CD4-positive, alpha-beta T cell (primary cell): ENCODE results near the gene ANO2. TPM values are rescaled to one million over a fixed set of nuclear protein-coding genes. Genes with fewer than 3 reads are reported as not detected.

Experiments used
- ATAC-seq: fragments of 200-7000 bp; cut with Tn5 transposase; one replicate; pipeline ENCODE4 v1.10.0; 2022; ENCODE audit warnings: mild to moderate bottlenecking; ENCODE audit not compliant: poor library complexity
- CTCF ChIA-PET: fragments of 350-600 bp; sonication (Branson Sonifier 250); formaldehyde crosslinking; loops from one replicate; lab custom pipeline; 2021; ENCODE audit warnings: antibody characterized with exemption, inconsistent platforms; lab: Charles Lee
- POLR2A ChIA-PET: fragments of 350-600 bp; sonication (Branson Sonifier 250); formaldehyde crosslinking; loops from one replicate; lab custom pipeline; 2021; ENCODE audit warnings: antibody characterized with exemption, inconsistent platforms; lab: Charles Lee
- DNase-seq, 14 experiments: peaks; one replicate each; pipeline ENCODE4 v3.0.0-alpha.2; 2013 to 2020; ENCODE audit warnings: mixed read lengths in 2 of 14
- H3K27ac ChIP-seq, 2 donors: one replicate each; pipeline versions ENCODE4 v1.5.1 to v1.7.0; 2013; ENCODE audit warnings: low read length in 2 of 2, low read depth in 1 of 2, mild to moderate bottlenecking in 1 of 2
- H3K27me3 ChIP-seq, 2 experiments: 1 replicate in 1 of 2; 2 replicates in 1 of 2; pipeline versions ENCODE4 v1.6.1 to v1.7.0; 2013; ENCODE audit warnings: low read length in 2 of 2, control low read depth in 1 of 2, mild to moderate bottlenecking in 1 of 2, moderate library complexity in 1 of 2; ENCODE audit not compliant: insufficient read depth in 2 of 2, control insufficient read depth in 1 of 2
- H3K36me3 ChIP-seq: one replicate; pipeline ENCODE4 v1.6.1; 2013; ENCODE audit warnings: low read length, control low read depth; ENCODE audit not compliant: insufficient read depth
- H3K4me1 ChIP-seq: one replicate; pipeline ENCODE4 v1.6.1; 2013; ENCODE audit warnings: low read length, control low read depth; ENCODE audit not compliant: insufficient read depth
- H3K4me3 ChIP-seq: one replicate; pipeline ENCODE4 v1.5.1; 2013; ENCODE audit warnings: mild to moderate bottlenecking, low read length, moderate library complexity
- H3K9me3 ChIP-seq, 2 experiments: 1 replicate in 1 of 2; 2 replicates in 1 of 2; pipeline versions ENCODE4 v1.6.1 to v1.7.0; 2013; ENCODE audit warnings: low read length in 2 of 2, mild to moderate bottlenecking in 2 of 2, control low read depth in 1 of 2, moderate library complexity in 1 of 2; ENCODE audit not compliant: control insufficient read depth in 1 of 2, insufficient read depth in 1 of 2
- H3K27ac Mint-ChIP-seq: one replicate; pipeline ENCODE4 v1.8.0; 2020; ENCODE audit warnings: mixed read lengths
- H3K27me3 Mint-ChIP-seq: one replicate; pipeline ENCODE4 v1.8.0; 2021; ENCODE audit warnings: mixed read lengths
- H3K36me3 Mint-ChIP-seq: one replicate; pipeline ENCODE4 v1.8.0; 2021; ENCODE audit warnings: low read depth, mixed read lengths
- H3K4me1 Mint-ChIP-seq: one replicate; pipeline ENCODE4 v1.8.0; 2021; ENCODE audit warnings: low read depth, mixed read lengths
- H3K4me3 Mint-ChIP-seq: one replicate; pipeline ENCODE4 v1.8.0; 2020; ENCODE audit warnings: mild to moderate bottlenecking, mixed read lengths
- H3K9me3 Mint-ChIP-seq: one replicate; pipeline ENCODE4 v1.8.0; 2020; ENCODE audit warnings: mixed read lengths
- CTCF ChIP-seq: fragments of 200-600 bp; IDR thresholded peaks from one replicate; pipeline ENCODE4 v1.8.0; 2022; ENCODE audit warnings: antibody characterized with exemption, mild to moderate bottlenecking
- intact Hi-C, 2 experiments: fragments of 100-400 bp; cut with DNase I in 1 of 2; cut with micrococcal nuclease in 1 of 2; formaldehyde crosslinking; loops; one replicate each; pipeline versions ENCODE4 v1.15.1 to v1.9.0; 2023 to 2025; cut with DNase I, micrococcal nuclease
- total RNA-seq, 174 experiments: library from RNA in 2 of 174; stranded (reverse) in 2 of 174; gene quantifications; one replicate each; pipeline ENCODE4 v1.2.3 and lab custom pipeline; 2021 to 2026

ANO2 gene
- total RNA-seq, 2 experiments from 2014 or later: not detected

- POLR2A ChIA-PET: no interaction called here
- Mint-ChIP-seq H3K27ac (no peak overlapping the region), H3K27me3 (peaks cover 7% of the 10 kb centered on the region), H3K4me3 (no peak overlapping the region), H3K9me3 (no peaks in the 10 kb centered on the region), H3K4me1 (no peaks in the 10 kb centered on the region), H3K36me3 (no peaks in the 10 kb centered on the region)
- Histone ChIP-seq H3K4me1 (no peaks in the 10 kb centered on the region), H3K27ac (no peak overlapping the region), H3K9me3 (no peaks in the 10 kb centered on the region), H3K27me3 (peaks cover 0 to 5% of the 10 kb centered on the region in 2 experiments), H3K36me3 (no peaks in the 10 kb centered on the region), H3K4me3 (no peak overlapping the region)
- no peak for ATAC-seq
- TF ChIP-seq CTCF: no peak
- CTCF ChIA-PET: no interaction called here
- intact Hi-C loops: no loop called here
- no peak for DNase-seq
Observed at GRCh38 chr12:5578775-5579174, 366.3 kb downstream of the ANO2 start.

DNA sequence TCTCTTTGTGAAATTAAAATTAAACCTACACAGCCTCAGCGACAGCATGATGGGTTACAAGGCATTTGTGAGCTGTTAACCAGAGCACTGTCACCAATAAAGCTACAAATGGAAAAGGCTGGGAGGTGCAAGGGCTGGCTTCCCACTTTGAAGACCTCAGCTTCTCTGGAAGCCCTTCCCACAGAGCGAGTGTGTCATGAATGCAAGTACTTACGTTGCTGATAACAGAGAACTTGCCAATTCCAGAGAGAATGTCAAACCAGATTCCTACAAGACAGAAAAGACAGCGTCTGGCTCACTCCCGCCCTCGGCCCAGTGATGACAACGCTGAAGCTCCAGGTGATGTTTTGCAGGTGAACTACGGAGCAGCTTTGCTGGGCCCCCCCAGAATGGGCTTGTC lies 367.3 kb downstream of the ANO2 start:
- H3K4me1 ChIP-seq: no peaks in the 10 kb centered on the region
- no peak overlapping the region for H3K27ac ChIP-seq
- Mint-ChIP-seq H3K27ac (no peak overlapping the region), H3K9me3 (no peaks in the 10 kb centered on the region), H3K27me3 (peaks cover 3% of the 10 kb centered on the region), H3K36me3 (no peaks in the 10 kb centered on the region), H3K4me3 (no peak overlapping the region), H3K4me1 (no peaks in the 10 kb centered on the region)
- POLR2A ChIA-PET: no interaction called here
- intact Hi-C loops: no loop called here
- no peaks in the 10 kb centered on the region for H3K36me3 ChIP-seq
- DNase-seq: no peak
- H3K4me3 ChIP-seq: no peak overlapping the region
- CTCF ChIA-PET: no interaction called here
- ATAC-seq: no peak
- H3K9me3 ChIP-seq: no peaks in the 10 kb centered on the region
- no peak for TF ChIP-seq CTCF
- H3K27me3 ChIP-seq: peaks cover 0 to 5% of the 10 kb centered on the region in 2 experiments

DNA sequence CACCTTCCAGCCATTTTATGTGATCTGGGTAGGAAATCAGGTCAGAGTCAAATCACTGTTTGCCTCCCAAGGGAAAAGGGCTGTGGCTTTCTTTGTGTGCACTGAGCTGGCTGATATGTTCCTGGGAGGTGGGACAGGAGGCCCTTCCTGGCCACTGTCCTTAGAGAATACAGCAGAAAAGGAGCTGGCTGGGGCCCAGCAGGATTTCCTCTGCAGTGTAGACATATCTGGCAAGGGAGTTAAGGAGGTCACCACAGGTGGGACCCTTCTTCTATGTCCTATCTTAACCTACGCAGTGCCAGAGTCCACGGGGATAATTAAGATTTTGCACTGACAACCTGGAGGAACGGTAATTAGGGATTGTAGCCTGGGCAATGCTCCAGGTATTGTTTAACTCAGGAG lies 367.8 kb downstream of the ANO2 start:
- ATAC-seq: no peak
- H3K27ac Mint-ChIP-seq: no peak overlapping the region
- no peaks in the 10 kb centered on the region for H3K9me3 Mint-ChIP-seq
- intact Hi-C loops: no loop called here
- H3K9me3 ChIP-seq: no peaks in the 10 kb centered on the region
- H3K27me3 ChIP-seq: peaks cover 0 to 7% of the 10 kb centered on the region in 2 experiments
- no peaks in the 10 kb centered on the region for H3K4me1 ChIP-seq
- no peak overlapping the region for H3K4me3 Mint-ChIP-seq
- H3K36me3 ChIP-seq: no peaks in the 10 kb centered on the region
- no peak overlapping the region for H3K4me3 ChIP-seq
- CTCF ChIA-PET: no interaction called here
- no peaks in the 10 kb centered on the region for H3K4me1 Mint-ChIP-seq
- POLR2A ChIA-PET: no interaction called here
- no peak for TF ChIP-seq CTCF
- no peak for DNase-seq
- peaks cover 1% of the 10 kb centered on the region for H3K27me3 Mint-ChIP-seq
- H3K36me3 Mint-ChIP-seq: no peaks in the 10 kb centered on the region
- H3K27ac ChIP-seq: no peak overlapping the region
